GM12801 (cell line): ENCODE measurements around the gene RELT.

Experiments used
- TF ChIP-seq, protein P1 (sequence below): IDR thresholded peaks from one replicate; pipeline ENCODE4 v1.5.1; 2011; ENCODE audit warnings: control low read depth; ENCODE audit not compliant: insufficient read length; ENCODE audit errors: extremely low read depth

RELT gene

DNA sequence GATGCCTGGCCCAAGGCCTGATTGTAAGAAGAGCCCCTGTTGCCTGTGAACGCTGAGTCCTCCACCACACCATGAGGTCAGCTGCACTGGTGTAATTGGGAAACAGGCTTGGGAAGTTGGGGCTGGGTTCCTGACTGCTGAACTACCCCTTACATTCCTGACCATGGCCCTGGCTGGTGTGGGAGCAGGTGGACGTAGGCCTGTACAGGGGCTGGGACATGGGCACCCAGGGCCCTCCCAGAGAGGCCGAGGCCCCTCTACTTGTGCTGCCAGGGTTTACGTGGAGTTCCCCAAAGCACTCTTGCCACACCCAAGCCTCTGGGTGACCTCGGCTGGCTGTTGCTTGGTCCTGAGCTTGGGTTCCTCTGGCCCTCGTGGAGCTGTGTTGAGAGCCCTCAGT lies 5.4 kb downstream of the RELT start:
- TF ChIP-seq, protein P1, sequence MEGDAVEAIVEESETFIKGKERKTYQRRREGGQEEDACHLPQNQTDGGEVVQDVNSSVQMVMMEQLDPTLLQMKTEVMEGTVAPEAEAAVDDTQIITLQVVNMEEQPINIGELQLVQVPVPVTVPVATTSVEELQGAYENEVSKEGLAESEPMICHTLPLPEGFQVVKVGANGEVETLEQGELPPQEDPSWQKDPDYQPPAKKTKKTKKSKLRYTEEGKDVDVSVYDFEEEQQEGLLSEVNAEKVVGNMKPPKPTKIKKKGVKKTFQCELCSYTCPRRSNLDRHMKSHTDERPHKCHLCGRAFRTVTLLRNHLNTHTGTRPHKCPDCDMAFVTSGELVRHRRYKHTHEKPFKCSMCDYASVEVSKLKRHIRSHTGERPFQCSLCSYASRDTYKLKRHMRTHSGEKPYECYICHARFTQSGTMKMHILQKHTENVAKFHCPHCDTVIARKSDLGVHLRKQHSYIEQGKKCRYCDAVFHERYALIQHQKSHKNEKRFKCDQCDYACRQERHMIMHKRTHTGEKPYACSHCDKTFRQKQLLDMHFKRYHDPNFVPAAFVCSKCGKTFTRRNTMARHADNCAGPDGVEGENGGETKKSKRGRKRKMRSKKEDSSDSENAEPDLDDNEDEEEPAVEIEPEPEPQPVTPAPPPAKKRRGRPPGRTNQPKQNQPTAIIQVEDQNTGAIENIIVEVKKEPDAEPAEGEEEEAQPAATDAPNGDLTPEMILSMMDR = no peak

DNA sequence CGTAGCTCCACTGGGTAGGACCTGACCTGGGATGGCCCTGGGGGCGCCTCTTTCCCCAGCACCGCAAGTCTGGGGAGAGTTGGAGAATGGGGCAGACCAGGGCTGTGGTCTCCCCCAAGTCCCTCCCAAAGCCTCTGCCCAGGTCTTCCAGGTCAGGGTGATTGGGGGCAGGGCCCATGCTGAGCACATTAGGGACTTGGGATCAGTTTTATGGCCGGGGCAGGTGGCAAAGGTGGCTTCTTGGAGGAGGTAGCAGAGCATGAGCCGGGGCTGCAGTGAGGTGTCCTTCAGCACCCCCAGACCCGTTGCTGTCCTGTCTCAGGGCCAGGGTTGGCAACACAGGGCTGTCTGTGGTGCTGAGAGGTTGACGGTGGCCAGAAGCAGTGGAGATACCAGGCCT lies 6.0 kb downstream of the RELT start:
- TF ChIP-seq, protein P1 = no peak

DNA sequence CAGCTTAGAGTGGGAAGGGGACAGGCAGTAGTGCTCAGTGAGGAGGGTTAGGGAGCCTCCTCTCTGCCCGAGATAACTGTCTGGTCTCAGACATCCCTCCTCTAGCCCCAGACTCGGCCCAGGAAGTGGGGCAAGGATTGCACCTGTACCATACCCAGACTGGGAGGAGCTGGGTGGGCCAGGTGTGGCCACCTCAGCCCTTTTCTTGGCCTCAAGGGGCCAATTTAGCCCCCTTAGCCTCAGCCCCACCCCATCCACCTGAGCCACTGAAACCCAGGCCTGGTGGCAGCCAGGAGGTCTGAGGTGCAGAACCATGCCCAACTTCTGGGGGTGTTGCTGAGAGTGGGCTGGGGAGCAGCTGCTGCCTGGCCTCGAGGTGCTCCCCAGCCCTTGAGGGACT lies 6.5 kb downstream of the RELT start:
- TF ChIP-seq, protein P1 = no peak

DNA sequence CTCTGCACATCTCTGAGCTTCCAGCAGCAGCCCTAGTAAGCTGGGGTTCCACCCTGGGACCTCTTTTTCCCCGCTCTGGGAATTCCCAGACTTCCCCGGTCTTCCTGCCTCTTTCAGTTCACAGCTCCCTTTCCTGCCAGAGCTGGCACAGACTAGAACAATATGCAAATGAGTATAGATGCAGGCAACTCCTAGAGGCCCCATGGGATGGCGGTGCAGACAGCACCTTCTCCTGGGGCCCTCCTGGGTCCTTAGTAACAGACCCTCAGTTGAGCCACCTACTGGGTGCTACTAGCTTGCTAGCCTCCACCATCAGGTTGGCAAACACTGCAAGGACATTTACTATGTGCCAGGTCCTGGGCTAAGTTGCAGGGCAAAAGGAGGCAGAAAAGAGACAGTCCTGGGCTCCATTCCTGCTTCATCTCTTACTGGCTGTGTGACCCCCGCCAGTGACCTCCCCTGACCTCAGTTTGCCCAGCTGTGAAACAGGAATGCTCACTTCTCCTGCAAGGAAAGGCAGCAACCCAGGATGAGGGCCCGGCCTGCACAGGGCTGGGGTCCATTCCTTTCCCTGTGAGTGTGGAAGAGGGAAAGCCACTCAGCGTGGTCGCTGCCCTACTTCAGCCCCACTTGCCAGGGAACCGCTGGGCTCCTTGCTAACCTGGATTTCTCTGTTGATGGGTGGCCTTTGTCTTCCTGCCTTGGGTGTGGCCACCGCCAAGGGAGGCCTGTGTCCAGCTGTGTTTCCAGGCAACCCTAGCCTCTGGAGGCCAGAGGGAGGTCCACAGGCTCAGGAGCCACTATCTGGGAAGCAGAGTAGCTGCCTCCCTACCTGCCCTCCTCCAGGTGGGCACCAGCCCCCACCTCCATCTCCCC lies 7.3 kb downstream of the RELT start:
- TF ChIP-seq, protein P1 = no peak

DNA sequence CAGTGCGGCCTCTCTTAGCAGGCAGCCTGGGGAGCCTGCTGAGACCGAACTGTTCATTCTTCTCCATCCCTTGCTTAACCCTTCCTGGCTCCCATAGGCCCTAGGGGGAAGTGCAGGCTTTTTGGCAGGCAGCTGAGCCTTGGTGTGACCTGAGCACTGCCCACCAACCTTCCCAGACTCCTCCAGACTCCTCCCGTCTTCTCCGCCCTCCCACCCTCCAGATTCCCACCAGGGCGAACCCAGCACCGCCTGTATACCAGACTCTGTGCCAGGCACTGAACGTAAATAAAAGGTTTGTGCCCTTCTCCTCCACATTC lies 7.9 kb downstream of the RELT start:
- TF ChIP-seq, protein P1 = no peak

DNA sequence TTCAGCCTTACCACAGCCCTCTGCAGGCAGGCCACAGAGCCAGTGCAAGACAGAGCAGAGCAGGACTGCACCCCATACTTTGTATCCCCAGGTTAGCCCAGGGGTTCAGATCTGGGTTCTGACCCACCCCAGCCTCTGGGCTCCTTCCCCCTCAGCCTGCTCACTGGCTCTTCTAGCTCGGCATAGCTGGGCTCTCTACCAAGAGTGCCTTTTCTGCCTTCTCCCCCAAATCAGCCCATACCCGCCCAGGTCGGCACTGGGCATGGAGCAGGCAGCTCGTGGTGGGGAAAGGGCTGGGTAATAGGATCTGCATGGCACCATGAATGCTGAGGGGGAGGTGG lies 8.3 kb downstream of the RELT start:
- TF ChIP-seq, protein P1 = no peak

DNA sequence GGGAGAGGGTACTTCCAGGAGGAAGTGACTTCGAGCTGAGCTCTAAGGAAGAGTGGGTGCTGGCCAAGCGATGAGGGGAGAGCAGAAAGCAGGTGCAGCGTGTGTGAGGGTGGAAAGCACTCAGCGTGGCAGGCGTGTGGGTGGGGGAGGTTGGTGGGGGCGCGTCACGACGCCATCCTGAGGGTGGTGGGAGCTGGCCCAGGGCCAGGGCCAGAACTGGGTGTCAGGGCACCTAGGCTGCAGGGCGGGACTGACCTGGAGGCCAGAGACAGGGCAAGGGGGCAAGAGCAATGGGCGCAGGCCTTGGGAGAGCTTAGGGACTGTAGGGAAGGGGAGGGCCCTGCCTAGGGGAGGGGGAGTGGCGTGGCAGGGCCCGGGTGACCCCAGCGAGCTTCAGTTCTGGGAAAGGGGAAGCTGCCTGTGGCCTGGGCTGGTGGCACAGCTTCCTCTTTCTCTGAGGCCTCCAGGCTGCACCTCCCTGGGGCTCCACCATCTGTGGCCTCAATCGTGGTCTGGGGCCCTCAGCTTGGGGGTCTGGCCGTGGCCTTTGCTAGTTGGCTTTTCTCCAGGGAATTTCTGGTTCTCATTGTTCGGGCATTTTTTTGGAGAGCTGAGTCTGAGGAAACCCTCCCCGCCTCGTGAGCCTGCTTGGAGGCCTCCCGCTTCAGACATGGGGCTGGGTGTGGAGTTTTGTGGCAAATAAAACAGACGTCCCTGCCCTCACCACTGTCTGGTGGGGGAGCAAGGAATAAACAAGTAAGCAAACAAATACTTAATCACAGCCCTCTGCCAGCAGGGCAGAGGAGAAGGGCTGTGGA lies 8.9 kb downstream of the RELT start:
- TF ChIP-seq, protein P1 = no peak
